ENCODE data around the gene ZBTB9.

The ZBTB9 gene

GRCh38 chr6:33433001-33433543 is 21.3 kb upstream of the ZBTB9 start:
- no peak for DNase-seq

GRCh38 chr6:33433544-33434191 is 20.7 kb upstream of the ZBTB9 start:
- no peak for DNase-seq

- DNase-seq: no peak
Observed at GRCh38 chr6:33434961-33435360, 19.4 kb upstream of the ZBTB9 start.

DNA sequence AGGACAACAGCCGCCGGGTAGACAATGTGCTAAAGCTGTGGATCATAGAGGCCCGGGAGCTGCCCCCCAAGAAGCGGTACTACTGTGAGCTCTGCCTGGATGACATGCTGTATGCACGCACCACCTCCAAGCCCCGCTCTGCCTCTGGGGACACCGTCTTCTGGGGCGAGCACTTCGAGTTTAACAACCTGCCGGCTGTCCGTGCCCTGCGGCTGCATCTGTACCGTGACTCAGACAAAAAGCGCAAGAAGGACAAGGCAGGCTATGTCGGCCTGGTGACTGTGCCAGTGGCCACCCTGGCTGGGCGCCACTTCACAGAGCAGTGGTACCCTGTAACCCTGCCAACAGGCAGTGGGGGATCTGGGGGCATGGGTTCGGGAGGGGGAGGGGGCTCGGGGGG is 16.7 kb upstream of the ZBTB9 start:
- no peak for DNase-seq

- DNase-seq: no peak
Observed at GRCh38 chr6:33438978-33439594, 15.3 kb upstream of the ZBTB9 start.

DNA sequence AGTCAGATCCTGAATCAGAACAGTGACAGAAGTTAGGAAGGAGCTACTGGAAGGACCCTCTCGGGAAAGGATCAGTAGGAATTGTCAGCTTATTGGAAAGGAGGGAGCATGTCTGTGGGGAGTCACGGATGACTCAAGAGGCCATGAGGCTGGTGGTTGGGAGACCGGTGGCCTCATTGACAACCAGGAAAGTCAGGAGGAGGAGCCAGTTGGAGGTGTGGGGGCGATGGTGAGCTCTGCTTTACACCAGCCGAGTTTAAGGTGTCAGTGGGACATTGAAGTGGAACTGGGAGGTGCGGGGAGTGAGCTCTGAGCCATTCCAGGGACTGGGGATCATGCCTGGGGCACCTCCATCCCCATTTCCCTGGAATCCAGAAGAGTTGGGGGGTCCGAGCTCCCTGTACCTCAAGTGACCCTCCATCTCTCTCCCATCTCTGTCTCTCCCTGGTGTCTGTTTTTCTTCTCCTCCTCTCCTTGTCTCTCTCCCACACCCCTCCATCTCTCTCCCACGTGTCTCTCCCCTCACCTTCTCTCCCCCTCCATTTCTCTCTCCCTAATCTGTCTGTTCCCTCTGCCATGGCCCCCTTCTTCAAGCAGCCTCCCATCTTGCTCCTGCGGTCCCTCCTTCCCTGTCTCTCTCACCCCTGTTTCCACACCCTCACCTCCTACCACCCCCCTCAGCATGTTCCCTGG is 14.3 kb upstream of the ZBTB9 start:
- DNase-seq: no peak

DNA sequence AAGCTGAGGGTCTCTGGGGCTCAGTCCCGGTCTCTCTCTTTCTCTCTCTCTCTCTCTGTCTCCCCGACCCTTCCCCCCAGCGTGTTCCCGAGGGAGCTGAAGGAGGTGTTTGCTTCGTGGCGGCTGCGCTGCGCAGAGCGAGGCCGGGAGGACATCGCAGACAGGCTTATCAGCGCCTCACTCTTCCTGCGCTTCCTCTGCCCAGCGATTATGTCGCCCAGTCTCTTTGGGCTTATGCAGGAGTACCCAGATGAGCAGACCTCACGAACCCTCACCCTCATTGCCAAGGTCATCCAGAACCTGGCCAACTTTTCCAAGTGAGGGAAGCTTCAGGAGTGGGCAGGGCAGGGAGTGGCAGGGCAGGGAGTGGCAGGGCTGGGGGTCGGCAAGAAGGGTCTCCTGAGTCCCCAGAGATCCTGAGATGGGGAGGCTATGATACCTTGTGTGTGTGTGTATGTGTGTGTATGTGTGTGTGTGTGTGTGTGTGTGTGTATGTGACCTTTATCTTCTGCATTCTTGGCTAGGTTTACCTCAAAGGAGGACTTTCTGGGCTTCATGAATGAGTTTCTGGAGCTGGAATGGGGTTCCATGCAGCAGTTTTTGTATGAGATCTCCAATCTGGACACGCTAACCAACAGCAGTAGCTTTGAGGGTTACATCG is 13.6 kb upstream of the ZBTB9 start:
- no peak for DNase-seq

- no peak for DNase-seq
Observed at GRCh38 chr6:33441457-33441856, 12.9 kb upstream of the ZBTB9 start.

- no peak for DNase-seq
Observed at GRCh38 chr6:33442283-33442682, 12.1 kb upstream of the ZBTB9 start.

DNA sequence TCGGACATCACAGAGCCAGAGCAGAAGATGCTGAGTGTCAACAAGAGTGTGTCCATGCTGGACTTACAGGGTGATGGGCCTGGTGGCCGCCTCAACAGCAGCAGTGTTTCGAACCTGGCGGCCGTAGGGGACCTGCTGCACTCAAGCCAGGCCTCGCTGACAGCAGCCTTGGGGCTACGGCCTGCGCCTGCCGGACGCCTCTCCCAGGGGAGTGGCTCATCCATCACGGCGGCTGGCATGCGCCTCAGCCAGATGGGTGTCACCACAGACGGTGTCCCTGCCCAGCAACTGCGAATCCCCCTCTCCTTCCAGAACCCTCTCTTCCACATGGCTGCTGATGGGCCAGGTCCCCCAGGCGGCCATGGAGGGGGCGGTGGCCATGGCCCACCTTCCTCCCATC is 11.4 kb upstream of the ZBTB9 start:
- no peak for DNase-seq

DNA sequence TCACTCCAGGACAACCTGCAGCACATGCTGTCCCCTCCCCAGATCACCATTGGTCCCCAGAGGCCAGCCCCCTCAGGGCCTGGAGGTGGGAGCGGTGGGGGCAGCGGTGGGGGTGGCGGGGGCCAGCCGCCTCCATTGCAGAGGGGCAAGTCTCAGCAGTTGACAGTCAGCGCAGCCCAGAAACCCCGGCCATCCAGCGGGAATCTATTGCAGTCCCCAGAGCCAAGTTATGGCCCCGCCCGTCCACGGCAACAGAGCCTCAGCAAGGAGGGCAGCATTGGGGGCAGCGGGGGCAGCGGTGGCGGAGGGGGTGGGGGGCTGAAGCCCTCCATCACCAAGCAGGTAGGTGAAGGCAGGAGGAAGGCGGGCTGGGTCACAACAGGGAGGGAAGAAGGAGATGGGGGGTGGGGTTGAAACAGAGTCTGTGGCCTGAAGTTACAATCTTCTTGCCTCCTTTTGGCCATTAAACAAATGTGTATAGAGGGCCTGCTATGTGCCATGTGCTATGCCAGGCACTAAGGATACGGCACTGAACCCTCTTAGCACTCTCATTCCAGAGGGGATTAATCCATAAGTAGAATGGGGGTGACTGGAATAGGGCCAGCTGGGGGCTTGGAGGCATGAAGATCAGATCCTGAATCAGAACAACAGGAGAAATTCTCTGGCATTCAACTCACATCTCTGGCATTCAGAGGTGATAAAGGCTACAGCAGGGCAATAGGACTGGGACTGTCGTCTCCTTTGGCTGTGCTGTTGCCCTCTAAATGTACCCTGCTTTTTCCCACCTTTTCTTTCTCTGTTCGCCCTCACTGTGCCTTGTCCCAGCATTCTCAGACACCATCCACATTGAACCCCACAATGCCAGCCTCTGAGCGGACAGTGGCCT is 10.5 kb upstream of the ZBTB9 start:
- no peak for DNase-seq

GRCh38 chr6:33445119-33445603 is 9.2 kb upstream of the ZBTB9 start:
- DNase-seq: no peak

DNA sequence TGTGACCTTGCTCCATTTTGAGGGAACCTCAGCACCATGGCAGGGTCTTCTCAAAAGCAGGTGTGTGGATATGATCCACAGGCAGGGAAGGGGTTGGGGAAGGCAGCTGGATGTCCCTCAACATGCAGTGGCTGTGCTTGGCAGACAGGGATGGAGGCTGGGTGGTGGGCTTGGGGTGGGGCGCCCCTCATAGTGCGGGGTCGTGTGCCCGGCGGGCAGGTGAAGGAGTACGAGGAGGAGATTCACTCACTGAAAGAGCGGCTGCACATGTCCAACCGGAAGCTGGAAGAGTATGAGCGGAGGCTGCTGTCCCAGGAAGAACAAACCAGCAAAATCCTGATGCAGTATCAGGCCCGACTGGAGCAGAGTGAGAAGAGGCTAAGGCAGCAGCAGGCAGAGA is 8.0 kb upstream of the ZBTB9 start:
- DNase-seq: no peak

DNA sequence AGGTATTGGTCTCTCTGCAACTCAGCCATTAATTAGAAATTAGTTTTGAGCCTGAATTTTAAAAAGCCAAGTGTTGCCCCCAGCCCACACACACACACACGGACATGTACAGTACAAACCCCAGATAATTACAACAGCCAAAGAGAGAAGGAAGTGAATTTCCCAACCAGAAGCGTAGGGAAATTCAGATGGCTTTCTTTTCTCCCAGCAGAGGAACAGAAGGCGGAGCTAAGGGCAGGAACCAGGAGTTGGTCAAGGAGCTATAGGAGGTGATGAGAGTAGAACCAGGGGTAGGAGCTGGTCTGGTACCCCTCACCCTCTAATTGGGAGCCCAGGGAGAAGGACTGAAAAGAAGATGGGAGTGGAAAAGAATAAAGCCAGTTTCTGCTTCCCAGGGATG is 3.9 kb upstream of the ZBTB9 start:
- no peak for DNase-seq

- no peak for DNase-seq
Observed at GRCh38 chr6:33451606-33452005, 2.8 kb upstream of the ZBTB9 start.

- no peak for DNase-seq
Observed at GRCh38 chr6:33452496-33452895, 1.9 kb upstream of the ZBTB9 start.

DNA sequence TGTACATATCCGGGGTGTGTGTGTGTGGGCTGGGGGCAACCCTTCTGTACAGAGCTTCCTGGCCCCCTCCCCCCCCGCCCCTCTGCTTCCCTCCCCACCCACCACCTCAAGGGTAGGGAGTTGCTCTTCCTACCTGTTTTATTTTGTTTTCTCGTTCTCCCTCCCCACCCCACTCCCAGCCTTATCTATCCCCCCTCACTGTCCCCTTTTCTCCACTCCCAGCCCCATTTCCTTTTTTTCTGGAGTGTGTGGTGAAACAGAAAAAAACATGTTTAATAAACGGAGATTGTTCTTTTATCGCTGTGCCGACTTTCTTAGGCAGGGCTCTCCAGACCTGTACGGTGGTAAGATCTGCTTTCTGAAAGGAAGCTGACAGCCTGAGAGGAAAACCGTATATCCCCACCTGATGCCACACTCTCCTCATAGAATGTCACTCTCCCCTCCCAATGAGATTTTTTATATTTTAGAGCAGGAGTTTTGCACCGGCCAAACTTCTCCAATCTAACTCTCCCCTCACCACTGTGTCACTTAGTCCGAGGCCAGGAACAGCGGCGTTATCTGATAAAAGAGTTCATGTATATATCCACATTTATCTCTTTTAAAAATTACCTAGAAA is 875 bp upstream of the ZBTB9 start:
- no peak for DNase-seq

DNA sequence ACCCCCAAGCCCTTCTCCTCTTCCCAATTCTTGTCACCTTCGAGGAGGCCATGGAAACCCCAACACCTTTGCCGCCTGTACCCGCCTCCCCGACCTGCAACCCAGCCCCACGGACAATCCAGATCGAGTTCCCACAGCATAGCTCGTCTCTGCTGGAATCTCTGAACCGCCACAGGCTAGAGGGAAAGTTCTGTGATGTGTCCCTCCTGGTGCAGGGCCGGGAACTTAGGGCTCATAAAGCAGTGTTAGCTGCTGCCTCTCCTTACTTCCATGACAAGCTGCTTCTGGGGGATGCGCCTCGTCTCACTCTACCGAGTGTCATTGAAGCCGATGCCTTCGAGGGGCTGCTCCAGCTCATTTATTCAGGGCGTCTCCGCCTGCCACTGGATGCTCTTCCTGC is 675 bp downstream of the ZBTB9 start:
- DNase-seq: no peak

DNA sequence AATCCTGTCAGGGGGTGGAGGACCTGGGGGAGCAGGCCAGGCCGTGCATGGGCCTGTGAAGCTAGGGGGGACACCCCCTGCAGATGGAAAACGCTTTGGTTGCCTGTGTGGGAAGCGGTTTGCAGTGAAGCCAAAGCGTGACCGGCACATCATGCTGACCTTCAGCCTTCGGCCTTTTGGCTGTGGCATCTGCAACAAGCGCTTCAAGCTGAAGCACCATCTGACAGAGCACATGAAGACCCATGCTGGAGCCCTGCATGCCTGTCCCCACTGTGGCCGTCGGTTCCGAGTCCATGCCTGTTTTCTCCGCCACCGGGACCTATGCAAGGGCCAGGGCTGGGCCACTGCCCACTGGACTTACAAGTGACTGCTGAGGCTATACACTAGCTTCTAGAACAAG is 1.8 kb downstream of the ZBTB9 start:
- no peak for DNase-seq

GRCh38 chr6:33458676-33459075 is 4.3 kb downstream of the ZBTB9 start:
- DNase-seq: no peak

DNA sequence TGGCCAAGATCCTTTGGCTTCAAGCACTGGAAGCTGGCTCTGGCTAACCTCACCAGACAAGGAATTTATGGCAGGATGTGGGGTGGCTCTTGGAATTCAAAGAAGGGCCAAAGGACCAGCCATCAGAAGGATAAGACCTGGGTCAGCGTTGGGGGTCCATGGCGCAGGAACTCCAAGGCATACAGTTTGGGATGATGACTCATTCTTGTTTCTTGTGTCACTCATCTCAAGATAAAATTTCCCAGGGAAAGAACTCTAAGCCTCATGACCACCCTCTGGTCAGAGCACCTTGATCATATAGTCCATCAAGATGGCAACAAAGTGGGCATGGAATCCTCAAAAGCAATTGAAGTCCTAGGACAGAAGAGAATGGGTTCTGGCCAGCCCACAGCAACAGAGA is 4.8 kb downstream of the ZBTB9 start:
- DNase-seq: no peak
